Keratinocyte (primary cell): ENCODE results near the gene RBM19. TPM values are rescaled to one million over a fixed set of nuclear protein-coding genes. Genes with fewer than 3 reads are reported as not detected.

ENCODE experiments used
- DNase-seq: peaks from one replicate; pipeline ENCODE4 v3.0.0-alpha.2; 2011; ENCODE audit warnings: low read depth, missing footprints, low spot score
- FAIRE-seq: peaks from 2 replicates; lab custom pipeline; 2011; peaks lifted over from hg19 to GRCh38; lab: Jason Lieb, UNC
- H2AFZ ChIP-seq: 2 replicates; pipeline ENCODE4 v1.6.0; 2012; ENCODE audit warnings: low read length, control low read depth, inconsistent platforms; ENCODE audit not compliant: control insufficient read depth
- H3K27ac ChIP-seq: 2 replicates; pipeline ENCODE4 v1.5.1; 2011; ENCODE audit warnings: low read length; ENCODE audit not compliant: control insufficient read depth, insufficient read depth
- H3K27me3 ChIP-seq: 3 replicates; pipeline ENCODE4 v1.6.0; 2011; ENCODE audit warnings: low read length; ENCODE audit not compliant: control insufficient read depth, insufficient read depth; ENCODE audit errors: extremely low read depth
- H3K36me3 ChIP-seq, 2 experiments: 2 replicates in 1 of 2; 3 replicates in 1 of 2; pipeline ENCODE4 v1.5.1; 2011; ENCODE audit warnings: low read length in 2 of 2, mild to moderate bottlenecking in 1 of 2; ENCODE audit not compliant: control insufficient read depth in 2 of 2, insufficient read depth in 2 of 2; ENCODE audit errors: extremely low read depth in 1 of 2
- H3K4me1 ChIP-seq: 3 replicates; pipeline ENCODE4 v1.5.1; 2011; ENCODE audit warnings: low read length; ENCODE audit not compliant: control insufficient read depth, insufficient read depth; ENCODE audit errors: extremely low read depth
- H3K4me2 ChIP-seq: 3 replicates; pipeline ENCODE4 v1.6.0; 2011; ENCODE audit warnings: low read depth, low read length; ENCODE audit not compliant: control insufficient read depth, insufficient read depth; ENCODE audit errors: extremely low read depth
- H3K4me3 ChIP-seq, 3 experiments: fragments of 200-600 bp in 1 of 3; sonication (generic) in 1 of 3; 2 replicates in 2 of 3; 3 replicates in 1 of 3; pipeline ENCODE4 v1.5.1; 2011 to 2016; ENCODE audit warnings: low read length in 3 of 3, mild to moderate bottlenecking in 3 of 3, control low read depth in 2 of 3, inconsistent platforms in 1 of 3, low read depth in 1 of 3, mixed read lengths in 1 of 3, mixed run types in 1 of 3, moderate library complexity in 1 of 3; ENCODE audit not compliant: control insufficient read depth in 2 of 3, insufficient read depth in 2 of 3; ENCODE audit errors: extremely low read depth in 1 of 3
- H3K79me2 ChIP-seq: 2 replicates; pipeline ENCODE4 v1.6.0; 2012; ENCODE audit warnings: low read length; ENCODE audit not compliant: control insufficient read depth, insufficient read depth
- H3K9ac ChIP-seq: 3 replicates; pipeline ENCODE4 v1.6.0; 2011; ENCODE audit warnings: low read length; ENCODE audit not compliant: control insufficient read depth, insufficient read depth; ENCODE audit errors: extremely low read depth
- H3K9me1 ChIP-seq: 3 replicates; pipeline ENCODE4 v1.6.0; 2011; ENCODE audit warnings: low read length; ENCODE audit not compliant: control insufficient read depth, insufficient read depth; ENCODE audit errors: extremely low read depth
- H3K9me3 ChIP-seq: 2 replicates; pipeline ENCODE4 v1.5.1; 2012; ENCODE audit warnings: low read depth, low read length; ENCODE audit not compliant: control insufficient read depth
- H4K20me1 ChIP-seq: 3 replicates; pipeline ENCODE4 v1.6.0; 2011; ENCODE audit warnings: low read length; ENCODE audit not compliant: control insufficient read depth, insufficient read depth; ENCODE audit errors: extremely low read depth
- CTCF ChIP-seq, 3 experiments: IDR thresholded peaks in 1 of 3; conservative IDR thresholded peaks in 1 of 3; optimal IDR thresholded peaks in 1 of 3; 2 replicates in 2 of 3; 3 replicates in 1 of 3; pipeline versions ENCODE3 to v1.5.1; 2011; ENCODE audit warnings: low read length in 3 of 3, mild to moderate bottlenecking in 3 of 3, moderate library complexity in 2 of 3, control low read depth in 1 of 3, inconsistent platforms in 1 of 3; ENCODE audit not compliant: insufficient read depth in 2 of 3; ENCODE audit errors: extremely low read depth in 1 of 3
- EZH2 ChIP-seq: IDR thresholded peaks from one replicate; pipeline ENCODE4 v1.6.1; 2012; ENCODE audit warnings: inconsistent platforms, mild to moderate bottlenecking, low read length, moderate library complexity
- dilution Hi-C: fragments of 300-500 bp; cut with MboI; formaldehyde crosslinking; loops from one replicate; pipeline ENCODE4 v1.7.0; 2020; ENCODE audit warnings: low sequenced_read_pairs; ENCODE audit not compliant: extremely low pct_ligation_motif_present
- polyA plus RNA-seq, 5 experiments: library from polyadenylated mRNA; depleted of rRNA in 3 of 5; stranded (reverse) in 3 of 5; stranded (forward) in 1 of 5; unstranded in 1 of 5; fragments of >200 nt; gene quantifications; 1 replicate in 1 of 5; 2 replicates in 3 of 5; 3 replicates in 1 of 5; pipeline versions ENCODE4 v1.2.1 to v1.2.3, GENCODE V29; 2011 to 2012; ENCODE audit warnings: missing spikeins in 2 of 5, low read depth in 1 of 5, low replicate concordance in 1 of 5

RBM19 gene
- polyA plus RNA-seq, 1 donor (not counting 4 experiments of a cell fraction or from before 2014, with no cell fraction given) = 14.6 TPM

- no peaks in the 10 kb centered on the region for H3K27me3 ChIP-seq
- H2AFZ ChIP-seq = no peak overlapping the region
- no peak overlapping the region for H3K27ac ChIP-seq
- H3K4me3 ChIP-seq = no peak overlapping the region
- peaks cover 0 to 4% of the 10 kb centered on the region in 2 experiments for H3K36me3 ChIP-seq
- no peaks in the 10 kb centered on the region for H3K9me3 ChIP-seq
- dilution Hi-C loops = no loop called here
- H3K9me1 ChIP-seq = no peaks in the 10 kb centered on the region
- H3K9ac ChIP-seq = no peak overlapping the region
- H3K4me1 ChIP-seq = no peaks in the 10 kb centered on the region
- no peak for TF ChIP-seq EZH2
- TF ChIP-seq CTCF (optimal IDR thresholded peaks at IDR 0.05 in 1 of 3, IDR thresholded peaks at IDR 0.05 in 1 of 3, conservative IDR thresholded peaks at IDR 0.05 in 1 of 3; ENCODE audit: extremely low read depth in 1 of 3, insufficient read depth in 2 of 3, low read length in 3 of 3) = no peak
- FAIRE-seq (no peak), DNase-seq (no peak)
- no peaks in the 10 kb centered on the region for H3K79me2 ChIP-seq
- H3K4me2 ChIP-seq = no peak overlapping the region
- no peaks in the 10 kb centered on the region for H4K20me1 ChIP-seq
Observed at GRCh38 chr12:113835896-113836295, 130.2 kb downstream of the RBM19 start.

GRCh38 chr12:113835433-113835832 is 130.7 kb downstream of the RBM19 start:
- Histone ChIP-seq H3K27me3 (no peaks in the 10 kb centered on the region), H3K4me3 (no peak overlapping the region), H3K79me2 (no peaks in the 10 kb centered on the region), H2AFZ (no peak overlapping the region), H3K9ac (no peak overlapping the region), H3K4me1 (no peaks in the 10 kb centered on the region), H3K9me1 (no peaks in the 10 kb centered on the region), H3K9me3 (no peaks in the 10 kb centered on the region), H3K36me3 (peaks cover 0 to 4% of the 10 kb centered on the region in 2 experiments), H3K4me2 (no peak overlapping the region), H4K20me1 (no peaks in the 10 kb centered on the region), H3K27ac (no peak overlapping the region)
- no peak for DNase-seq
- TF ChIP-seq CTCF (optimal IDR thresholded peaks at IDR 0.05 in 1 of 3, IDR thresholded peaks at IDR 0.05 in 1 of 3, conservative IDR thresholded peaks at IDR 0.05 in 1 of 3; ENCODE audit: extremely low read depth in 1 of 3, insufficient read depth in 2 of 3, low read length in 3 of 3) (no peak), EZH2 (no peak)
- FAIRE-seq = no peak
- dilution Hi-C loops = no loop called here
